Liver (tissue), 9 donors: ENCODE data around the gene MCM6. TPM values are rescaled to one million over a fixed set of nuclear protein-coding genes. Genes with fewer than 3 reads are reported as not detected.

Source experiments
- DNase-seq: peaks from one replicate; pipeline ENCODE4 v3.0.0-alpha.2; 2017; ENCODE audit warnings: low spot score
- H3K27ac ChIP-seq, 2 donors: one replicate each; pipeline ENCODE4 v1.7.0; 2013; ENCODE audit warnings: inconsistent platforms in 2 of 2, low read length in 2 of 2, control low read depth in 1 of 2, low read depth in 1 of 2, mild to moderate bottlenecking in 1 of 2
- H3K27me3 ChIP-seq, 4 donors: one replicate each; pipeline versions ENCODE4 v1.6.1 to v1.7.0; 2013; ENCODE audit warnings: low read length in 3 of 4, inconsistent platforms in 1 of 4, mild to moderate bottlenecking in 1 of 4, moderate library complexity in 1 of 4; ENCODE audit not compliant: control insufficient read depth in 4 of 4, insufficient read depth in 4 of 4
- H3K36me3 ChIP-seq, 4 donors: one replicate each; pipeline versions ENCODE4 v1.6.1 to v1.7.0; 2013; ENCODE audit warnings: low read length in 3 of 4, mild to moderate bottlenecking in 3 of 4, low read depth in 1 of 4, moderate library complexity in 1 of 4; ENCODE audit not compliant: control insufficient read depth in 4 of 4, insufficient read depth in 3 of 4
- H3K4me1 ChIP-seq, 4 donors: one replicate each; pipeline versions ENCODE4 v1.6.1 to v1.7.0; 2013; ENCODE audit warnings: low read length in 3 of 4, mild to moderate bottlenecking in 3 of 4, moderate library complexity in 1 of 4; ENCODE audit not compliant: control insufficient read depth in 4 of 4, insufficient read depth in 4 of 4
- H3K4me3 ChIP-seq, 3 donors: one replicate each; pipeline versions ENCODE4 v1.6.1 to v1.7.0; 2013; ENCODE audit warnings: low read length in 3 of 3, control low read depth in 1 of 3, low read depth in 1 of 3, mild to moderate bottlenecking in 1 of 3
- H3K9ac ChIP-seq, 2 donors: one replicate each; pipeline ENCODE4 v1.7.0; 2013; ENCODE audit warnings: low read length in 2 of 2, mild to moderate bottlenecking in 2 of 2, moderate library complexity in 2 of 2, control low read depth in 1 of 2, low read depth in 1 of 2
- H3K9me3 ChIP-seq, 4 donors: one replicate each; pipeline versions ENCODE4 v1.6.1 to v1.7.0; 2013; ENCODE audit warnings: low read length in 3 of 4; ENCODE audit not compliant: control insufficient read depth in 4 of 4
- EGR1 ChIP-seq, 2 donors: IDR thresholded peaks; 2 replicates each; pipeline ENCODE4 v1.6.1; 2016 to 2018; ENCODE audit warnings: antibody characterized with exemption in 2 of 2, low read depth in 2 of 2
- FOXA1 ChIP-seq: IDR thresholded peaks from 2 replicates; pipeline ENCODE4 v1.6.1; 2016; ENCODE audit warnings: antibody characterized with exemption
- FOXA2 ChIP-seq: IDR thresholded peaks from 2 replicates; pipeline ENCODE4 v1.6.1; 2016; ENCODE audit warnings: antibody characterized with exemption
- GABPA ChIP-seq, 2 donors: IDR thresholded peaks in 1 of 2; conservative IDR thresholded peaks in 1 of 2; 2 replicates each; pipeline ENCODE4 v1.6.1; 2016; ENCODE audit warnings: antibody characterized with exemption in 2 of 2, mild to moderate bottlenecking in 1 of 2, moderate library complexity in 1 of 2
- HNF4G ChIP-seq: IDR thresholded peaks from 2 replicates; pipeline ENCODE4 v1.6.1; 2016; ENCODE audit warnings: antibody characterized with exemption
- JUND ChIP-seq, 2 donors: IDR thresholded peaks; 2 replicates each; pipeline ENCODE4 v1.6.1; 2016; ENCODE audit warnings: antibody characterized with exemption in 2 of 2
- NR2F2 ChIP-seq: IDR thresholded peaks from 2 replicates; pipeline ENCODE4 v1.6.1; 2016; ENCODE audit warnings: antibody characterized with exemption
- RAD21 ChIP-seq, 2 donors: IDR thresholded peaks; 2 replicates each; pipeline ENCODE4 v1.6.1; 2016; ENCODE audit warnings: antibody characterized with exemption in 2 of 2, mild to moderate bottlenecking in 2 of 2
- RXRA ChIP-seq, 2 donors: IDR thresholded peaks; 2 replicates each; pipeline ENCODE4 v1.6.1; 2017 to 2018; ENCODE audit warnings: antibody characterized with exemption in 2 of 2, mild to moderate bottlenecking in 1 of 2
- SP1 ChIP-seq: IDR thresholded peaks from 2 replicates; pipeline ENCODE4 v1.6.1; 2018; ENCODE audit warnings: antibody characterized with exemption, mild to moderate bottlenecking
- TAF1 ChIP-seq: conservative IDR thresholded peaks from 2 replicates; pipeline ENCODE4 v1.6.1; 2016; ENCODE audit warnings: antibody characterized with exemption, mild to moderate bottlenecking
- YY1 ChIP-seq: IDR thresholded peaks from 2 replicates; pipeline ENCODE4 v1.6.1; 2016; ENCODE audit warnings: antibody characterized with exemption, mild to moderate bottlenecking
- ZBTB33 ChIP-seq: IDR thresholded peaks from 2 replicates; pipeline ENCODE4 v1.6.1; 2016; ENCODE audit warnings: antibody characterized with exemption
- polyA plus RNA-seq, 2 donors: library from polyadenylated mRNA; stranded (reverse) in 1 of 2; unstranded in 1 of 2; fragments of 200-250 nt in 1 of 2; fragments of >200 nt in 1 of 2; fragmentation: Nextera tagmentation in 1 of 2; extraction: Ambion mirVana in 1 of 2; gene quantifications; one replicate each; pipeline versions ENCODE4 v1.2.1 to v1.2.3, GENCODE V29; 2013 to 2015
- total RNA-seq, 2 donors: library from RNA; depleted of rRNA; stranded (reverse); fragments of >200 nt; gene quantifications; one replicate each; pipeline ENCODE4 v1.2.3, GENCODE V29; 2014
- TF ChIP-seq, protein P1 (sequence below): IDR thresholded peaks from 2 replicates; pipeline ENCODE4 v1.6.1; 2016; ENCODE audit warnings: antibody characterized with exemption
- TF ChIP-seq, protein P2 (sequence below): fragments of 150-350 bp; IDR thresholded peaks from 2 replicates; pipeline ENCODE4 v1.5.1; 2017; ENCODE audit warnings: improper control_type of control experiment, low read depth, low read length; ENCODE audit not compliant: missing input control
- TF ChIP-seq, protein P3 (sequence below): IDR thresholded peaks from 2 replicates; pipeline ENCODE4 v1.6.1; 2016; ENCODE audit warnings: antibody characterized with exemption, mild to moderate bottlenecking
- donor health status: healthy.
- donor health status: healthy.
- donor health status: healthy.
- donor health status: healthy.
- donor health status: healthy.

The MCM6 gene
- total and polyA plus RNA-seq, 4 donors = 1.8 to 35.7 (median 2.8) TPM

- Histone ChIP-seq H3K36me3 (peaks cover 0 to 37% (median 17%) of the 10 kb centered on the region in 4 donors), H3K27me3 (no peaks in the 10 kb centered on the region), H3K4me3 (no peak overlapping the region), H3K9ac (no peak overlapping the region), H3K9me3 (no peaks in the 10 kb centered on the region), H3K27ac (no peak overlapping the region), H3K4me1 (no peaks in the 10 kb centered on the region)
- TF ChIP-seq SP1 (no peak), TAF1 (no peak), EGR1 (IDR thresholded peaks at IDR 0.05; ENCODE audit: low read depth in 2 of 2) (no peak), HNF4G (no peak)
- TF ChIP-seq, protein P1, sequence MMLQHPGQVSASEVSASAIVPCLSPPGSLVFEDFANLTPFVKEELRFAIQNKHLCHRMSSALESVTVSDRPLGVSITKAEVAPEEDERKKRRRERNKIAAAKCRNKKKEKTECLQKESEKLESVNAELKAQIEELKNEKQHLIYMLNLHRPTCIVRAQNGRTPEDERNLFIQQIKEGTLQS = no peak
- no peak for DNase-seq
These were observed 33.7 kb upstream of the MCM6 start for GRCh38 chr2:135909976-135910375.

- Histone ChIP-seq H3K4me3 (no peak overlapping the region), H3K36me3 (peaks cover 0 to 30% (median 13%) of the 10 kb centered on the region in 4 donors)
These were observed 29.4 kb upstream of the MCM6 start for GRCh38 chr2:135905679-135906078.

More at GRCh38 chr2:135905679-135906078, 29.4 kb upstream of the MCM6 start:
- no peaks in the 10 kb centered on the region for H3K27me3 ChIP-seq
- TF ChIP-seq NR2F2 (no peak), RXRA (IDR thresholded peaks at IDR 0.05) (no peak), SP1 (no peak), FOXA1 (no peak), EGR1 (IDR thresholded peaks at IDR 0.05; ENCODE audit: low read depth in 2 of 2) (no peak), HNF4G (no peak), GABPA (IDR thresholded peaks at IDR 0.05 in 1 of 2, conservative IDR thresholded peaks at IDR 0.05 in 1 of 2) (no peak), TAF1 (no peak), ZBTB33 (no peak), JUND (IDR thresholded peaks at IDR 0.05) (no peak), YY1 (no peak), RAD21 (IDR thresholded peaks at IDR 0.05) (no peak), FOXA2 (no peak)
- TF ChIP-seq, protein P2, sequence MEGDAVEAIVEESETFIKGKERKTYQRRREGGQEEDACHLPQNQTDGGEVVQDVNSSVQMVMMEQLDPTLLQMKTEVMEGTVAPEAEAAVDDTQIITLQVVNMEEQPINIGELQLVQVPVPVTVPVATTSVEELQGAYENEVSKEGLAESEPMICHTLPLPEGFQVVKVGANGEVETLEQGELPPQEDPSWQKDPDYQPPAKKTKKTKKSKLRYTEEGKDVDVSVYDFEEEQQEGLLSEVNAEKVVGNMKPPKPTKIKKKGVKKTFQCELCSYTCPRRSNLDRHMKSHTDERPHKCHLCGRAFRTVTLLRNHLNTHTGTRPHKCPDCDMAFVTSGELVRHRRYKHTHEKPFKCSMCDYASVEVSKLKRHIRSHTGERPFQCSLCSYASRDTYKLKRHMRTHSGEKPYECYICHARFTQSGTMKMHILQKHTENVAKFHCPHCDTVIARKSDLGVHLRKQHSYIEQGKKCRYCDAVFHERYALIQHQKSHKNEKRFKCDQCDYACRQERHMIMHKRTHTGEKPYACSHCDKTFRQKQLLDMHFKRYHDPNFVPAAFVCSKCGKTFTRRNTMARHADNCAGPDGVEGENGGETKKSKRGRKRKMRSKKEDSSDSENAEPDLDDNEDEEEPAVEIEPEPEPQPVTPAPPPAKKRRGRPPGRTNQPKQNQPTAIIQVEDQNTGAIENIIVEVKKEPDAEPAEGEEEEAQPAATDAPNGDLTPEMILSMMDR = no peak
- TF ChIP-seq, protein P3, sequence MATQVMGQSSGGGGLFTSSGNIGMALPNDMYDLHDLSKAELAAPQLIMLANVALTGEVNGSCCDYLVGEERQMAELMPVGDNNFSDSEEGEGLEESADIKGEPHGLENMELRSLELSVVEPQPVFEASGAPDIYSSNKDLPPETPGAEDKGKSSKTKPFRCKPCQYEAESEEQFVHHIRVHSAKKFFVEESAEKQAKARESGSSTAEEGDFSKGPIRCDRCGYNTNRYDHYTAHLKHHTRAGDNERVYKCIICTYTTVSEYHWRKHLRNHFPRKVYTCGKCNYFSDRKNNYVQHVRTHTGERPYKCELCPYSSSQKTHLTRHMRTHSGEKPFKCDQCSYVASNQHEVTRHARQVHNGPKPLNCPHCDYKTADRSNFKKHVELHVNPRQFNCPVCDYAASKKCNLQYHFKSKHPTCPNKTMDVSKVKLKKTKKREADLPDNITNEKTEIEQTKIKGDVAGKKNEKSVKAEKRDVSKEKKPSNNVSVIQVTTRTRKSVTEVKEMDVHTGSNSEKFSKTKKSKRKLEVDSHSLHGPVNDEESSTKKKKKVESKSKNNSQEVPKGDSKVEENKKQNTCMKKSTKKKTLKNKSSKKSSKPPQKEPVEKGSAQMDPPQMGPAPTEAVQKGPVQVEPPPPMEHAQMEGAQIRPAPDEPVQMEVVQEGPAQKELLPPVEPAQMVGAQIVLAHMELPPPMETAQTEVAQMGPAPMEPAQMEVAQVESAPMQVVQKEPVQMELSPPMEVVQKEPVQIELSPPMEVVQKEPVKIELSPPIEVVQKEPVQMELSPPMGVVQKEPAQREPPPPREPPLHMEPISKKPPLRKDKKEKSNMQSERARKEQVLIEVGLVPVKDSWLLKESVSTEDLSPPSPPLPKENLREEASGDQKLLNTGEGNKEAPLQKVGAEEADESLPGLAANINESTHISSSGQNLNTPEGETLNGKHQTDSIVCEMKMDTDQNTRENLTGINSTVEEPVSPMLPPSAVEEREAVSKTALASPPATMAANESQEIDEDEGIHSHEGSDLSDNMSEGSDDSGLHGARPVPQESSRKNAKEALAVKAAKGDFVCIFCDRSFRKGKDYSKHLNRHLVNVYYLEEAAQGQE = no peak
- TF ChIP-seq, protein P1 = no peak
- no peak overlapping the region for H3K9ac ChIP-seq
- no peak overlapping the region for H3K27ac ChIP-seq
- no peak for DNase-seq
- no peaks in the 10 kb centered on the region for H3K9me3 ChIP-seq
- no peaks in the 10 kb centered on the region for H3K4me1 ChIP-seq
